LNCaP clone FGC (cell line): ENCODE results near the gene MAGI3.
"Not testable (repeated sequence)": the region's sequence is repeated elsewhere in the genome, so short reads cannot be mapped to it uniquely, and the experiment has no call there.

ENCODE experiments used
- DNase-seq: peaks from one replicate; pipeline ENCODE4 v3.0.0-alpha.2; 2011; ENCODE audit warnings: low read depth
- H3K4me3 ChIP-seq: 2 replicates; pipeline ENCODE4 v1.5.1; 2011; ENCODE audit warnings: mild to moderate bottlenecking, low read depth, low read length, control low read depth
- TF ChIP-seq, protein P1 (sequence below): IDR thresholded peaks from 2 replicates; pipeline ENCODE4 v1.5.1; 2012; ENCODE audit warnings: mild to moderate bottlenecking; ENCODE audit not compliant: control insufficient read depth, insufficient read depth; ENCODE audit errors: extremely low read depth

The MAGI3 gene

DNA sequence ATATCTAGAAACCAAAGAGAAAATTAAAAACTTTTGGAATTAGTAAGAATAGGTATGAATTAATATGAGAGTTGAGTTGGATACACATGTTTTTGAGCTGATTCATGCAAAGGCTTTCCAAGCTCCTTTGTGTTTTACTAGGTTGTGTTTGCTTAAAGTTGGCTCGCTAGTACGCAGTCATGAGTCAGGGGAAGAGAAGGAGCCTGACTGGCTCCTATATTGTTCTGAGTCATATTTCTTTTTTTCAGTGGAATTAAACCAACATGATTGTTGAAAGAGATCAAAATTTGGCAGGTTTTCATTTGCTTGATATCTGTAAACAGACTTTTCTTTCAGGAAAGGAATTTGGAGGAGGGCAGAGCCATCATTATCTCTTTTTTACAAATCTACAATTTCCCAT, 66.7 kb downstream of the MAGI3 start:
- TF ChIP-seq, protein P1, sequence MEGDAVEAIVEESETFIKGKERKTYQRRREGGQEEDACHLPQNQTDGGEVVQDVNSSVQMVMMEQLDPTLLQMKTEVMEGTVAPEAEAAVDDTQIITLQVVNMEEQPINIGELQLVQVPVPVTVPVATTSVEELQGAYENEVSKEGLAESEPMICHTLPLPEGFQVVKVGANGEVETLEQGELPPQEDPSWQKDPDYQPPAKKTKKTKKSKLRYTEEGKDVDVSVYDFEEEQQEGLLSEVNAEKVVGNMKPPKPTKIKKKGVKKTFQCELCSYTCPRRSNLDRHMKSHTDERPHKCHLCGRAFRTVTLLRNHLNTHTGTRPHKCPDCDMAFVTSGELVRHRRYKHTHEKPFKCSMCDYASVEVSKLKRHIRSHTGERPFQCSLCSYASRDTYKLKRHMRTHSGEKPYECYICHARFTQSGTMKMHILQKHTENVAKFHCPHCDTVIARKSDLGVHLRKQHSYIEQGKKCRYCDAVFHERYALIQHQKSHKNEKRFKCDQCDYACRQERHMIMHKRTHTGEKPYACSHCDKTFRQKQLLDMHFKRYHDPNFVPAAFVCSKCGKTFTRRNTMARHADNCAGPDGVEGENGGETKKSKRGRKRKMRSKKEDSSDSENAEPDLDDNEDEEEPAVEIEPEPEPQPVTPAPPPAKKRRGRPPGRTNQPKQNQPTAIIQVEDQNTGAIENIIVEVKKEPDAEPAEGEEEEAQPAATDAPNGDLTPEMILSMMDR, result no peak
- peak; percentile 86 for DNase-seq
- H3K4me3 ChIP-seq, result peak overlapping the region; percentile 15; the same call in 1 of the 2 replicates

DNA sequence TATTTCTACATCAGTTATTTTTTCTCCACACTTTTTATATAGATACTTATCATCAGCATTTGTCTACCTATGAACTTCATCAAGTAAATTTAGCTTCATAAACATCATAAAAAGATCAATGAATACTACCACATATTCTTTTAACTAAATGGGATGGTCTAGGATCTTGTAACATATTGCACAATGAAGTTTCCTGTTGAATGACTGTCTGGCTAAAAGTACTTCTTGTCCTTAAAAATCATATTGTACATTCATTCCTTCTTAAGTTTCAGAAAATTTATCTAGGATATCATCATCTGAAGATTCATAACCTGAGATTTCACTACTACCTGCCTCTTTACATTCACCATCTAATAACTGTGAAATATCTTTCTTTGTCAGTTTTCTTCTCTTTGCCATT, 69.0 kb downstream of the MAGI3 start:
- no peak overlapping the region for H3K4me3 ChIP-seq
- DNase-seq, result no peak
- TF ChIP-seq, protein P1, result no peak

DNA sequence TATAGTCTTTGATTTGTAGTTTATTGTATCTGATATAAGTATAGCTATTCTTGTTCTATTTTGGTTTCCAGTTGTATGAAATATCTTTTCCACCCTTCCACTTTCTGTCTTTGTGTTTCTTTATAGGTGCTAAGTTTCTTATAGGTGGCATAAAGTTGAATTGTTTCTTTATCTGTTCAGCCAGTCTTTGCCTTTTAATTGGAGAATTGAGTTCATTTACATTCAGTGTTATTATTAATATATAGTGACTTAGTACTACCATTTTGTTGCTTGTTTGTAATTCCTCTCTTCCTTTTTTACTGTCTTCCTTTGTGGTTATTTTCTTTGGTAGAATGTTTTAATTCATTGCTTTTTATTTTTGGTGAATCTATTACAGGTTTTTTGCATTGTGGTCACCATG, 77.7 kb downstream of the MAGI3 start:
- TF ChIP-seq, protein P1, result no peak
- H3K4me3 ChIP-seq, result no peak overlapping the region
- DNase-seq, result no peak

DNA sequence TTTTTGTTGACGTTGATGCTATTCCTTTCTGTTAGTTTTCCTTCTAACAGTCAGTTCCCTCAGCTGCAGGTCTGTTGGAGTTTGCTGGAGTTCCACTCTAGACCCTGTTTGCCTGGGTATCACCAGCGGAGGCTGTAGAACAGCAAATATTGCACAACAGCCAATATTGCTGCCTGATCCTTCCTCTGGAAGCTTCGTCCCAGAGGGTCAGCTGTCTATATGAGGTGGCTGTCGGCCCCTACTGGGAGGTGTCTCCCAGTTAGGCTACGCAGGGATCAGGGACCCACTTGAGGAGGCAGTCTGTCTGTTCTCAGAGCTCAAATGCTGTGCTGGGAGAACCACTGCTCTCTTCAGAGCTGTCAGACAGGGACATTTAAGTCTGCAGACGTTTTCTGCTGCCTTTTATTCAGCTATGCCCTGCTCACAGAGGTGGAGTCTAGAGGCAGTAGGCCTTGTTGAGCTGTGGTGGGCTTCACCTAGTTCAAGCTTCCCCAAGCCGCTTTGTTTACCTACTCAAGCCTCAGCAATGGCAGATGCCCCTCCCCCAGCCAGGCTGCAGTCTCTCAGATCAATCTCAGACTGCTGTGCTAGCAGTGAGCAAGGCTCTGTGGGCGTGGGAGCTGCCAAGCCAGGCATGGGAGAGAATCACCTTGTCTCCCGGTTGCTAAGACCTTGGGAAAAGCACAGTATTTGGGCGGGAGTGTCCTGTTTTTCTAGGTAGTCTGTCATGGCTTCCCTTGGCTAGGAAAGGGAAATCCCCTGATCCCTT, 88.3 kb downstream of the MAGI3 start:
- not testable (repeated sequence) for H3K4me3 ChIP-seq, DNase-seq

DNA sequence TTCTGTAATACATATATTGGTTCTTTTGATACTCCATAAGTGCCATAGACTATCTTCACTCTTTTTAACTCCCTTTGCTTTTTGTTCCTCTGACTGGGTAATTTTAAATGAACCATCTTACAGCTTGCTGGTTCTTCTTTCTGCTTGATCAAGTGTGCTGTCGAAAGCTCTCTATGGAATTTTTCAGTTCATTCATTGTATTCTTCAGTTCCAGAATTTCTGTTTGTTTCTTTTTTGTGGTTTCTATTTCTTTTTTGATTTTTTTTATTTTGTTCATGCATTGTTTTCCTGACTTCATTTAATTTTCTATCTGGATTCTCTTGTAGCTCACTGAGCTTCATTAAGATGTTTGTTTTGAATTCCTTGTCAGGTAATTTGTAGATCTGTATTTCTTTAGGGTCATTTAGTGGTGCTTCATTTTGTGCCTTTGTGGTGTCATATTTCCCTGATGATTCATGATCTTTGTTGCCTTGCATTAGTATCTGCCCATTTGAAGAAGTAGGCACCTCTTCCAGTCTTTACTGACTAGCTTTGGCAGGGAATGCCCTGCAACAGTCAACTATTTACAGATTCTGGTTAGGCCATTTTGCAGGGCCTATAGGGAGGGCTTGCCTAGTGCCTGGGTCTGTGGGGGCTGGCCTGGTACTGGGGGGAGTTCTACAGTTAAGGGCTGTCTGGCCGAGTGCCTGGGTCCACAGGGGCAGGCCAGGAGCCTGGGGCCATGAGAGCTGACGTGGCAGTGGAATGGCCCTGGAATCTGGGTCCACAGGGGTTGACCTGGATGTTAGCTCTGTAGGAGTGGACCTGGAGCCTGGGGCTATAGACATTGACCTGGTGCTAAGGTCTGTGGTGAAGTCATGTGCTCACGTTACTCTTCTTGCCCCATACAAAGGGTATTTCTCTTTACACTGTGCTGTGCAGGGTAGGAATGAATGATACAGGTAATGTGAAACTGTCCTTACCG, 89.7 kb downstream of the MAGI3 start:
- no peak overlapping the region for H3K4me3 ChIP-seq
- TF ChIP-seq, protein P1, result no peak
- DNase-seq, result no peak

DNA sequence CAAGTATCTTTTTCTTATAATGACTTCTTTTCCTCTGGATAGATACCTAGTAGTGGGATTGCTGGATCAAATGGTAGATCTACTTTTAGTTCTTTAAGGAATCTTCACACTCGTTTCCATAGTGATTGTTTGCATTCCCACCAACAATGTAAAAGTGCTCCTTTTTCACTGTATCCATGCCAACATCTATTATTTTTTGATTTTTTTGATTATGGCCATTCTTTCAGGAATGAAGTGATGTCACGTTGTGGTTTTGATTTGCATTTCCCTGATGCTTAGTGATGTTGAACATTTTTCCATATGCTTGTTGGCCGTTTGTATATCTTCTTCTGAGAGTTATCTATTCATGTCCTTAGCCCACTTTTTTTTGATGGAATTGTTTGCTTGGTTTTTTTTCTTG, 94.8 kb downstream of the MAGI3 start:
- DNase-seq, H3K4me3 ChIP-seq: not testable (repeated sequence)

DNA sequence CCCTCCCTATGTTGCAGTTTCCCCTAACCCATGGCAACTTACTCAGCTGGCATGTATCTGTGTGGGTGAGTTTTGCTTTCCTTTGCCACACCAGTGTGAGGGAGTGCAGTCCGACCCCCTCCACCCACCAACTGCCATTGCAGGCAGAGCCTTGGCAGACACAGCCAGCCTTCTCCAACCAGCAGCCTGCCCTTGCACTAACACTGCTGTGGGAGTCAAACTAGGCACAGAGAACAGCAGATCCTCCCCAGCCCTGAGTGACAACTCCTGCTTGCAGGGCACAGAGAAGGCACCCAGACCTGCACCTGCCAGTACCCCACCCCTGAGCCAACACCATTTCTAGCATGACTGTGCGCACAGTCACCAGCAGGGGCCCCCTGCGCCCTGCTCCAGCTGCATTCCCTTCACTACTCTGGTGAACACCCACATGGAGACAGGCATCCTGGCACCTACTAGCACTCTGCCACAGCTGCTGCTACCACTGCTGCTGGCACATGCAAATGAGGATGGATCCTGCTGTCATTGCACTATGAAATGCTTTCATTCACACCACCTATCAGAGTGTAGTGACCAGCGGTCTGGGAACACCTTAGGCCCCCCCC, 98.4 kb downstream of the MAGI3 start:
- TF ChIP-seq, protein P1, result no peak
- no peak for DNase-seq
- H3K4me3 ChIP-seq, result no peak overlapping the region
